ENCODE results near the gene APOL1. TPM values are rescaled to one million over a fixed set of nuclear protein-coding genes. Genes with fewer than 3 reads are reported as not detected.
A peak's percentile ranks its signal among the peaks of the same experiment; 100 is the strongest.

The APOL1 gene
- total and polyA plus RNA-seq, 4 donors: 7.7 to 129 (median 59.5) TPM

DNA sequence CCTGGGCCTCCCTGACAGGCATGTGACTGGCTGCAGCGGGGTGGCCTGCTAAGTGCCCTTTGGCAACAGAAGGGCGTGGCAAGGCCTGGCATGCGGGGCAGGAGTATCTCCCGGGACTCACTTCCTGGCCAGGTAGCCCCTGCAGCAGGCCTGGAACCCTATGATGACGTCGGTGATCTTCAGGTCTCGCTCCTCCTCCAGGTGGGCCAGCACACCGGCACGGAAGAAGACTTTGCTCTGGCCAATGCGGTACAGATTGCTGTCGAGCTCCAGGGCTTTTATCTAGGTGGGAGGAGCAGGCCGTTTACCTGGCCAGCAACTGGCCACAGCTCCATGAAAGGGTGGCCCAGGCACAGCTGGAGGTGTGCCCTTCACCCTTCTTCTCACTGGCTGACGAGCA lies 50.9 kb downstream of the APOL1 start:
- no peaks in the 10 kb centered on the region for H3K9me3 ChIP-seq (ENCODE audit: control insufficient read depth in 4 of 4, low read length in 3 of 4)
- peaks cover 3 to 30% (median 21%) of the 10 kb centered on the region in 4 donors for H3K4me1 ChIP-seq (ENCODE audit: control insufficient read depth in 4 of 4, insufficient read depth in 4 of 4, low read length in 3 of 4)
- H3K27me3 ChIP-seq (ENCODE audit: control insufficient read depth in 4 of 4, insufficient read depth in 4 of 4, low read length in 3 of 4): no peaks in the 10 kb centered on the region
- 30% methylated on average over 13 of the region's 13 CpGs for WGBS
- H3K36me3 ChIP-seq (ENCODE audit: control insufficient read depth in 4 of 4, insufficient read depth in 3 of 4, low read depth in 1 of 4, low read length in 3 of 4): peaks cover 32 to 82% (median 63%) of the 10 kb centered on the region in 4 donors
- H3K4me3 ChIP-seq (ENCODE audit: low read depth in 1 of 3, low read length in 3 of 3): no peak overlapping the region
- no peak overlapping the region for H3K9ac ChIP-seq (ENCODE audit: low read depth in 1 of 2, low read length in 2 of 2)
- TF ChIP-seq EGR1 (IDR thresholded peaks at IDR 0.05; ENCODE audit: low read depth in 2 of 2) (no peak), HNF4A (conservative IDR thresholded peaks at IDR 0.05) (peak in 1 of 2 donors; percentile 21)
- no peak overlapping the region for H3K27ac ChIP-seq (ENCODE audit: low read depth in 1 of 2, low read length in 2 of 2)
- DNase-seq (ENCODE audit: low spot score): no peak

DNA sequence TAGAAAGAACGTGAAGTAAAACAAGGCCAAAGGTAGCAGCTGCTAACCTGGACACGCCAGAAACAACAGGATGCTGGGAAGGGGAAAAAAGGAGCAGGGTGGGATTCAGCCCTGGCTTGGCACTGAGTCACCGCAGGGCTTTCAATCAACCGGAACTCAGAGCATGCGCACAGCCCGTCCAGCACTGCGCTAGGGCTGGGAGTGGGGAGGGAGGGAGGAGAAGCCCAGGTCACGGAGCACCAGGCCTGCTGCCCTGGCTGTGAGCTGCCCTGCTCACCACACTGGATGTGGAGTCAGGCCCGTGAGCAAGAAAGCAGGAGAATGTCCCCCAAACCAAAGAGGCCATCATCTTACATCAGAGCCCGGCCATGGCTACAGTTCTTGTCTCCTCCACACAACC lies 51.5 kb downstream of the APOL1 start:
- no peaks in the 10 kb centered on the region for H3K9me3 ChIP-seq (ENCODE audit: control insufficient read depth in 4 of 4, low read length in 3 of 4)
- DNase-seq (ENCODE audit: low spot score): no peak
- H3K9ac ChIP-seq (ENCODE audit: low read depth in 1 of 2, low read length in 2 of 2): no peak overlapping the region
- WGBS: 73% methylated on average over 10 of the region's 10 CpGs
- H3K4me3 ChIP-seq (ENCODE audit: low read depth in 1 of 3, low read length in 3 of 3): no peak overlapping the region
- H3K27me3 ChIP-seq (ENCODE audit: control insufficient read depth in 4 of 4, insufficient read depth in 4 of 4, low read length in 3 of 4): no peaks in the 10 kb centered on the region
- no peak overlapping the region for H3K27ac ChIP-seq (ENCODE audit: low read depth in 1 of 2, low read length in 2 of 2)
- peaks cover 3 to 24% (median 17%) of the 10 kb centered on the region in 4 donors for H3K4me1 ChIP-seq (ENCODE audit: control insufficient read depth in 4 of 4, insufficient read depth in 4 of 4, low read length in 3 of 4)
- peaks cover 34 to 82% (median 64%) of the 10 kb centered on the region in 4 donors for H3K36me3 ChIP-seq (ENCODE audit: control insufficient read depth in 4 of 4, insufficient read depth in 3 of 4, low read depth in 1 of 4, low read length in 3 of 4)
- no peak for TF ChIP-seq YY1 (IDR thresholded peaks at IDR 0.05)
- TF ChIP-seq NR2F2 (IDR thresholded peaks at IDR 0.05): no peak
- TF ChIP-seq MAX (IDR thresholded peaks at IDR 0.05): no peak
- TF ChIP-seq, protein P1, sequence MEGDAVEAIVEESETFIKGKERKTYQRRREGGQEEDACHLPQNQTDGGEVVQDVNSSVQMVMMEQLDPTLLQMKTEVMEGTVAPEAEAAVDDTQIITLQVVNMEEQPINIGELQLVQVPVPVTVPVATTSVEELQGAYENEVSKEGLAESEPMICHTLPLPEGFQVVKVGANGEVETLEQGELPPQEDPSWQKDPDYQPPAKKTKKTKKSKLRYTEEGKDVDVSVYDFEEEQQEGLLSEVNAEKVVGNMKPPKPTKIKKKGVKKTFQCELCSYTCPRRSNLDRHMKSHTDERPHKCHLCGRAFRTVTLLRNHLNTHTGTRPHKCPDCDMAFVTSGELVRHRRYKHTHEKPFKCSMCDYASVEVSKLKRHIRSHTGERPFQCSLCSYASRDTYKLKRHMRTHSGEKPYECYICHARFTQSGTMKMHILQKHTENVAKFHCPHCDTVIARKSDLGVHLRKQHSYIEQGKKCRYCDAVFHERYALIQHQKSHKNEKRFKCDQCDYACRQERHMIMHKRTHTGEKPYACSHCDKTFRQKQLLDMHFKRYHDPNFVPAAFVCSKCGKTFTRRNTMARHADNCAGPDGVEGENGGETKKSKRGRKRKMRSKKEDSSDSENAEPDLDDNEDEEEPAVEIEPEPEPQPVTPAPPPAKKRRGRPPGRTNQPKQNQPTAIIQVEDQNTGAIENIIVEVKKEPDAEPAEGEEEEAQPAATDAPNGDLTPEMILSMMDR (IDR thresholded peaks at IDR 0.05; ENCODE audit: low read depth, low read length, missing input control): no peak
- no peak for TF ChIP-seq RXRA (IDR thresholded peaks at IDR 0.05)
- TF ChIP-seq ATF3 (IDR thresholded peaks at IDR 0.05): no peak
- no peak for TF ChIP-seq SP1 (IDR thresholded peaks at IDR 0.05)
- no peak for TF ChIP-seq FOXA2 (IDR thresholded peaks at IDR 0.05)

GRCh38 chr22:36305813-36306212 lies 52.9 kb downstream of the APOL1 start:
- H3K4me1 ChIP-seq (ENCODE audit: control insufficient read depth in 4 of 4, insufficient read depth in 4 of 4, low read length in 3 of 4): peaks cover 3 to 19% (median 11%) of the 10 kb centered on the region in 4 donors
- no peak for TF ChIP-seq HNF4G (IDR thresholded peaks at IDR 0.05)
- TF ChIP-seq FOXA1 (IDR thresholded peaks at IDR 0.05): no peak
- TF ChIP-seq TAF1 (conservative IDR thresholded peaks at IDR 0.05): no peak
- TF ChIP-seq REST (IDR thresholded peaks at IDR 0.05): no peak
- no peak for TF ChIP-seq GABPA (IDR thresholded peaks at IDR 0.05 in 1 of 2, conservative IDR thresholded peaks at IDR 0.05 in 1 of 2)
- TF ChIP-seq MAX (IDR thresholded peaks at IDR 0.05): no peak
- TF ChIP-seq ZBTB33 (IDR thresholded peaks at IDR 0.05): no peak
- TF ChIP-seq RAD21 (IDR thresholded peaks at IDR 0.05): no peak
- TF ChIP-seq FOXA2 (IDR thresholded peaks at IDR 0.05): no peak
- no peak for TF ChIP-seq NR2F2 (IDR thresholded peaks at IDR 0.05)
- TF ChIP-seq EGR1 (IDR thresholded peaks at IDR 0.05; ENCODE audit: low read depth in 2 of 2): no peak
- no peak for TF ChIP-seq SP1 (IDR thresholded peaks at IDR 0.05)
- TF ChIP-seq, protein P1 (IDR thresholded peaks at IDR 0.05; ENCODE audit: low read depth, low read length, missing input control): no peak
- no peak for TF ChIP-seq ATF3 (IDR thresholded peaks at IDR 0.05)

More at GRCh38 chr22:36305813-36306212, 52.9 kb downstream of the APOL1 start:
- Histone ChIP-seq H3K27me3 (ENCODE audit: control insufficient read depth in 4 of 4, insufficient read depth in 4 of 4, low read length in 3 of 4) (no peaks in the 10 kb centered on the region), H3K9me3 (ENCODE audit: control insufficient read depth in 4 of 4, low read length in 3 of 4) (no peaks in the 10 kb centered on the region), H3K9ac (ENCODE audit: low read depth in 1 of 2, low read length in 2 of 2) (no peak overlapping the region), H3K36me3 (ENCODE audit: control insufficient read depth in 4 of 4, insufficient read depth in 3 of 4, low read depth in 1 of 4, low read length in 3 of 4) (peaks cover 29 to 77% (median 60%) of the 10 kb centered on the region in 4 donors), H3K4me3 (ENCODE audit: low read depth in 1 of 3, low read length in 3 of 3) (no peak overlapping the region), H3K27ac (ENCODE audit: low read depth in 1 of 2, low read length in 2 of 2) (no peak overlapping the region)
- no peak for DNase-seq (ENCODE audit: low spot score)
- WGBS: 93% methylated on average over 19 of the region's 19 CpGs
